Measurements from ENCODE around the gene RBL1. TPM values are rescaled to one million over a fixed set of nuclear protein-coding genes. Genes with fewer than 3 reads are reported as not detected.

Gene RBL1
- total RNA-seq, result 5.5 and 7.3 TPM in 2 replicates

GRCh38 chr20:37095599-37096414 lies at the start of gene RBL1:
Gene RBL1 (minus strand): TSS chr20:37095997. CDS start chr20:37095928, 69 bp downstream.

GRCh38 chr20:36951198-36951978 lies 144.4 kb downstream of the RBL1 start, which contains the start of gene SAMHD1:
Gene SAMHD1 (minus strand): TSS chr20:36951708. CDS start chr20:36951643, 65 bp downstream.

Other genes starting within 250 kb of the RBL1 start
- gene TLDC2, start 219.9 kb downstream of the RBL1 start, total RNA-seq, result not detected in 2 replicates
- gene SAMHD1, start 144.3 kb downstream of the RBL1 start, total RNA-seq, result 16.3 and 18.8 TPM in 2 replicates
- 462 and 520 TPM in 2 replicates for gene RPN2, start 83.3 kb upstream of the RBL1 start, total RNA-seq
- 0.59 and 1.5 TPM in 2 replicates for gene MROH8, start 83.6 kb upstream of the RBL1 start, total RNA-seq
- gene GHRH, start 165.8 kb upstream of the RBL1 start, total RNA-seq, result not detected in 2 replicates
- 25.9 and 28.8 TPM in 2 replicates for gene MANBAL, start 193.7 kb upstream of the RBL1 start, total RNA-seq

Data from smooth muscle cell of the pulmonary artery (primary cell).